DOHH2 (cell line): ENCODE data around the gene ALDH1L1.

Source experiments
- H3F3A ChIP-seq: fragments of 200-600 bp; sonication (generic), shearing (Covaris generic); 2 replicates; pipeline ENCODE4 v1.6.0; 2016; ENCODE audit warnings: antibody characterized with exemption, mild to moderate bottlenecking; ENCODE audit not compliant: control insufficient read depth, insufficient read depth
- H3K27ac ChIP-seq: fragments of 200-600 bp; sonication (generic); 2 replicates; pipeline ENCODE4 v1.5.1; 2014; ENCODE audit warnings: low read depth, mild to moderate bottlenecking, low read length, moderate library complexity
- H3K27me3 ChIP-seq: fragments of 200-600 bp; sonication (generic); 2 replicates; pipeline ENCODE4 v1.6.1; 2014; ENCODE audit warnings: mild to moderate bottlenecking, low read length, mixed read lengths; ENCODE audit not compliant: control insufficient read depth
- H3K36me3 ChIP-seq: fragments of 200-600 bp; sonication (generic); 2 replicates; pipeline ENCODE4 v1.6.1; 2014; ENCODE audit warnings: mild to moderate bottlenecking, low read length, moderate library complexity, mixed read lengths; ENCODE audit not compliant: control insufficient read depth
- H3K4me1 ChIP-seq: fragments of 200-600 bp; sonication (generic); 2 replicates; pipeline ENCODE4 v1.6.1; 2014; ENCODE audit warnings: mild to moderate bottlenecking, low read length, mixed read lengths; ENCODE audit not compliant: control insufficient read depth
- H3K4me2 ChIP-seq: fragments of 200-600 bp; sonication (generic); 2 replicates; pipeline ENCODE4 v1.6.0; 2014; ENCODE audit warnings: mild to moderate bottlenecking, low read length, moderate library complexity
- H3K4me3 ChIP-seq: fragments of 200-600 bp; sonication (generic); 2 replicates; pipeline ENCODE4 v1.5.1; 2014; ENCODE audit warnings: mild to moderate bottlenecking, low read length, mixed read lengths
- H3K79me2 ChIP-seq: fragments of 200-600 bp; sonication (generic); 2 replicates; pipeline ENCODE4 v1.6.1; 2014; ENCODE audit warnings: mild to moderate bottlenecking, low read length, mixed read lengths; ENCODE audit not compliant: control insufficient read depth
- H3K9me2 ChIP-seq: fragments of 200-600 bp; sonication (generic); replicated peaks from 2 replicates; pipeline ENCODE4 v1.6.1; 2014; ENCODE audit warnings: mild to moderate bottlenecking, low read length, mixed read lengths; ENCODE audit not compliant: control insufficient read depth
- H3K9me3 ChIP-seq: fragments of 200-600 bp; sonication (generic); 2 replicates; pipeline ENCODE4 v1.6.1; 2014; ENCODE audit warnings: antibody characterized with exemption, low read length, mixed read lengths; ENCODE audit not compliant: control insufficient read depth, insufficient read depth
- H4K20me1 ChIP-seq: fragments of 200-600 bp; sonication (generic); 2 replicates; pipeline ENCODE4 v1.6.0; 2014; ENCODE audit warnings: low read depth, mild to moderate bottlenecking, antibody characterized with exemption, low read length, moderate library complexity; ENCODE audit not compliant: control insufficient read depth, insufficient read depth
- CTCF ChIP-seq: fragments of 200-600 bp; sonication (generic); IDR thresholded peaks from one replicate; pipeline ENCODE4 v1.5.1; 2014; ENCODE audit warnings: antibody characterized with exemption, mild to moderate bottlenecking, low read depth, low read length; ENCODE audit not compliant: poor library complexity, severe bottlenecking
- EZH2phosphoT487 ChIP-seq: fragments of 200-600 bp; sonication (generic); IDR thresholded peaks from 2 replicates; pipeline ENCODE4 v1.6.1; 2017; ENCODE audit warnings: borderline replicate concordance, mild to moderate bottlenecking, antibody characterized with exemption, low read length, moderate library complexity, mixed read lengths

The ALDH1L1 gene

DNA sequence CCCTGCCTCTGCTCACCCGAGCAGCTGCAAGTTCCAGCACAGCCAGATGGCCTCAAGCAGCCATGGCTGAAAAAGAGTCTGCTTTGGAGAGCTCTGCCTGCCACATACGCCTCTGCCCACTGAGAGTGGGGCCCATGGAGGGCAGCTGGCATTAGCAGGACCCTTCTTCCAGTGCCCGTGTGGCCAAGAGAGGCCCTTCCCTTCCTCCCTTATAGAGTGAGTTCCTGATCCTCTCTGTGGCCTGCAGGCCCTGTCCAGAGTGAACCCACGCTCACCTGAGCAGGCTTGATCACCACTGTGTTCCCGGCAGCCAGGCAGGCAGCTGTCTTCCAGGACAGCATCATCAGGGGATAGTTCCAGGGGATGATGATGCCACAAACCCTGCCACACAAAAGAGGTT, 55.0 kb downstream of the ALDH1L1 start:
- no peaks in the 10 kb centered on the region for H3K9me3 ChIP-seq
- TF ChIP-seq EZH2phosphoT487 (no peak), CTCF (no peak)
- peaks cover 4% of the 10 kb centered on the region; the same call in 1 of the 2 replicates for H3K27me3 ChIP-seq
- H3K4me1 ChIP-seq = no peaks in the 10 kb centered on the region
- H3F3A ChIP-seq = no peaks in the 10 kb centered on the region
- H3K9me2 ChIP-seq = no peaks in the 10 kb centered on the region
- H4K20me1 ChIP-seq = no peaks in the 10 kb centered on the region
- H3K36me3 ChIP-seq = no peaks in the 10 kb centered on the region
- no peaks in the 10 kb centered on the region for H3K79me2 ChIP-seq
- H3K27ac ChIP-seq = no peak overlapping the region
- H3K4me2 ChIP-seq = no peak overlapping the region
- H3K4me3 ChIP-seq = no peak overlapping the region

GRCh38 chr3:126124896-126125295, 55.5 kb downstream of the ALDH1L1 start:
- no peaks in the 10 kb centered on the region for H3F3A ChIP-seq
- no peaks in the 10 kb centered on the region for H3K9me2 ChIP-seq
- H3K27me3 ChIP-seq = peaks cover 4% of the 10 kb centered on the region; the same call in 1 of the 2 replicates
- no peaks in the 10 kb centered on the region for H3K36me3 ChIP-seq
- H3K79me2 ChIP-seq = no peaks in the 10 kb centered on the region
- no peaks in the 10 kb centered on the region for H4K20me1 ChIP-seq
- no peaks in the 10 kb centered on the region for H3K9me3 ChIP-seq
- no peaks in the 10 kb centered on the region for H3K4me1 ChIP-seq
- no peak overlapping the region for H3K4me2 ChIP-seq
- H3K4me3 ChIP-seq = no peak overlapping the region
- H3K27ac ChIP-seq = no peak overlapping the region
- TF ChIP-seq CTCF (no peak), EZH2phosphoT487 (no peak)

- Histone ChIP-seq H3K4me3 (no peak overlapping the region), H3K9me3 (no peaks in the 10 kb centered on the region), H3K27ac (no peak overlapping the region), H3F3A (no peaks in the 10 kb centered on the region), H3K36me3 (no peaks in the 10 kb centered on the region), H3K27me3 (peaks cover 4% of the 10 kb centered on the region; the same call in 1 of the 2 replicates), H3K4me2 (no peak overlapping the region), H3K9me2 (no peaks in the 10 kb centered on the region), H3K79me2 (no peaks in the 10 kb centered on the region), H4K20me1 (no peaks in the 10 kb centered on the region), H3K4me1 (no peaks in the 10 kb centered on the region)
- TF ChIP-seq EZH2phosphoT487 (no peak), CTCF (no peak)
Measured at GRCh38 chr3:126124148-126124868, 56.1 kb downstream of the ALDH1L1 start.
